ENCODE results near the gene GBA2.

GBA2 gene

DNA sequence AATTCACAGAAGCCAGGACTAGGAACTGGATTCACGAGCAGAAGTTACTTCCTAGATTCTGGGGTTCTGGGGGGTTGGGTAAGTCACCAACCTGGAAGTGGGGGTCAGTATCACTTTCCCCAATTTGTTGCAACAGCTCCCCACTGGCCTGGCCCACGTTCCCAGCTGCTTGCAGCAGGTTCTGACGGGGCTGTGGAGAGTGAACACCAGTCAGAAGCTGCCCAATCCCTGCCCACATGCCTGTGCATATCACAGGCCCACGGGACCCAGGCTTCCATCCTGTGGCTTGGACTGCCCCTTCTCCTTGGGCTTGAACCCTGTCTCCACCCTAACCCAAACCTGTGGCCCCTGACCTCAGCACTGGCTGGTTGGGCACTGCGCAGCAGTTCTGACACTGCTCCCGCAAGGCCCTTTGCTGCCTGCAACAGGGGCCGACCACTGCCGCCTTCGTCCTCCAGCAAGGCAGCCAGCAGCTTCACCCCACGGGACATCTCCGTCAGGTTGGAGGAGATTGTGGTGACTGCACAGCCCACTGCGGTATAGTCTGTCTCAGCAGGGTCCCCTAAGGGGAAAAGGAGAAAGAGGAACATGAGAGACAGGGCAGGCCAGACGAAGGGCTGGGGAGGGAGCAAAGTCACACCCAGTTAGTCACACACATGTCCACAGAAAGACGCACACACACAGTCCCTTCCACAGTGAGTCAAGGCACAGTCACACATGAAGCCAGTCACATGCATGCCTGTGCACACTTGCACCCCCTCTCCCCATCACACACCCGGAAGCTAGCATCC lies 30.1 kb downstream of the GBA2 start:
- H3K4me3 ChIP-seq (ENCODE audit: low read depth, low read length) = no peak overlapping the region
- TF ChIP-seq CTCF (IDR thresholded peaks at IDR 0.05; ENCODE audit: borderline replicate concordance, insufficient read depth, low read depth, low read length) = no peak

GRCh38 chr9:35717132-35717870 lies 31.7 kb downstream of the GBA2 start:
- no peak overlapping the region for H3K4me3 ChIP-seq (ENCODE audit: low read depth, low read length)
- TF ChIP-seq CTCF (IDR thresholded peaks at IDR 0.05; ENCODE audit: borderline replicate concordance, insufficient read depth, low read depth, low read length) = no peak

DNA sequence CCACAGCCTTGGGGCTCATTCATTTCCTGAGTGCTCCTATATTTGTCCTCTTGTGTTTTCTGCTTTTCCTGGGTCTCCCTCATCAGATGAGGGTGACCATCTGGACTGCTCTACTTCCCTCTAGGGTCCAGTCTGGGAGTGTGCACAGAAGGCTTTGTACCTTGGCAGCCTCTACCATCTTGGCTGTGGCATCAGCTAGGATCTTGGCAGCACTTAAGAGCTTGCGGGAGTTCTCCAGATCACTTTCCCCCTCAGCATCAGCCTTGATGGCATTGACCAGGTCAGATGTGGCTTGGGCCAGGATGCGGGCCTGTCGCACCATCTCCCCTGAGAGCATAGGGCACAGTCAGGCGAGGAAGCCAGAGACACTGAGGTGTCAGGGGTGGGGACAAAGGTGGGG lies 32.8 kb downstream of the GBA2 start:
- no peak for TF ChIP-seq CTCF (IDR thresholded peaks at IDR 0.05; ENCODE audit: borderline replicate concordance, insufficient read depth, low read depth, low read length)
- H3K4me3 ChIP-seq (ENCODE audit: low read depth, low read length) = no peak overlapping the region

DNA sequence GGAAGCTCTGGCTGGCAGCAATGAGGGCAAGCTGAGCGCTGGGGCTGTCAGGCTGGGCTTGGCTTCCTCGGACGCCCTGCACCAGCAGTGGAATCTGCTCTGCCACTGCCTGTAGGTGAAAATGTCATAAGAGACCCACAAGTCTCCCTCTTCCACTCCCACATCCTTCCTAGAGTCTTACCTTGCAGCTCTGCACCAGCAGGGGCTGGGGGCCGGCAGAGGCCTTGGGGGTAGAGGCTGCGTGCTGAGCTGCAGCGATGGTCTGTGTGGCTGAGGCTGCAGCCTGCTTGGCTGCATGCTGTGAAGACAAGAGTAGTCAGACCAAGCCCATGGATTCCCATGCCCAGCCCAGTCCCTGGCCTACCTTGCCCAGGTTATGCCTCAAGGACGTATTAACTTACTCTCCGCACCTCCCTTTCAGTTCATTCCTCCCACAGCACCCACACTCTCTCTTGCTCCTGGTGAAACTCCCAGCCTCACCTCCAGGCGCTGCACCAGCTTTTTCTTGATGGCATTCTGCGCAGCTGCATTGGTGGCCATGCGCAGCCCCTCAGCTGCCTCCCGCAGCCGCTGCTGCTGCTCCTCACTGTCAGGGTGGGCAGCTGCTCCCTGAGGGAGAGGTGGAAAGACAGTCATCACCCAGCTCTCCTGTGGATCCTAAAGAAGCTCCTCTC lies 34.3 kb downstream of the GBA2 start:
- H3K4me3 ChIP-seq (ENCODE audit: low read depth, low read length) = no peak overlapping the region
- no peak for TF ChIP-seq CTCF (IDR thresholded peaks at IDR 0.05; ENCODE audit: borderline replicate concordance, insufficient read depth, low read depth, low read length)

- H3K4me3 ChIP-seq (ENCODE audit: low read depth, low read length) = no peak overlapping the region
- TF ChIP-seq CTCF (IDR thresholded peaks at IDR 0.05; ENCODE audit: borderline replicate concordance, insufficient read depth, low read depth, low read length) = no peak
These were observed 34.9 kb downstream of the GBA2 start for GRCh38 chr9:35714123-35714522.

DNA sequence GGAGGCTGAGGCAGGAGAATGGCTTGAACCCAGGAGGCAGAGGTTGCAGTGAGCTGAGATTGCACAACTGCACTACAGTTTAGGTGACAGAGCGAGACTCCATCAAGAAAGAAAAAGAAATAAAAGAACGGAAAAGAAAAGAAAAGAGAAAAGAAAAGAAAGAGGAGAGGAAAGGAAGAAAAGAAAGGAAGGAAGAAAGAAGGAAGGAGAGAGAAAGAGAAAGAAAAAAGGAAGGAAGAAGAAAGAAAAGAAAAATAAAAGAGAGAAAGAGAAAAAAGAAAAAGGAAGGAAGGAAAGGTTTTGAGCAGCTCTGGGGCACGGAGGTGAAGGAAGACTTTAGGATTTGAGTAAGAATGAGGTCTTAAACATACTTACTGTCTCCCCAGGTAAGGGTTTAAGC lies 35.5 kb downstream of the GBA2 start:
- H3K4me3 ChIP-seq (ENCODE audit: low read depth, low read length) = no peak overlapping the region
- no peak for TF ChIP-seq CTCF (IDR thresholded peaks at IDR 0.05; ENCODE audit: borderline replicate concordance, insufficient read depth, low read depth, low read length)
